BJ (cell line): ENCODE measurements around the gene CPLX4. TPM values are rescaled to one million over a fixed set of nuclear protein-coding genes. Genes with fewer than 3 reads are reported as not detected.

Experiments used
- CTCF ChIA-PET: fragments of 350-600 bp; formaldehyde crosslinking; extraction: SDS; loops from one replicate; lab custom pipeline; 2021; ENCODE audit warnings: antibody characterized with exemption, inconsistent platforms; lab: Yijun Ruan, JAX
- POLR2A ChIA-PET: fragments of 300-600 bp; sonication (Branson Sonifier 250); formaldehyde crosslinking; extraction: SDS; loops from one replicate; lab custom pipeline; 2021; ENCODE audit warnings: antibody characterized with exemption; lab: Charles Lee
- DNase-seq: peaks from one replicate; pipeline ENCODE4 v3.0.0-alpha.2; 2011; ENCODE audit warnings: low read depth
- H3K27me3 ChIP-seq: 2 replicates; pipeline ENCODE4 v1.6.0; 2011; ENCODE audit warnings: low read length; ENCODE audit not compliant: control insufficient read depth, insufficient read depth
- H3K36me3 ChIP-seq: 2 replicates; pipeline ENCODE4 v1.5.1; 2011; ENCODE audit warnings: low read length; ENCODE audit not compliant: control insufficient read depth, insufficient read depth
- H3K4me3 ChIP-seq: 2 replicates; pipeline ENCODE4 v1.5.1; 2011; ENCODE audit warnings: low read depth, mild to moderate bottlenecking, control low read depth, low read length
- CTCF ChIP-seq: IDR thresholded peaks from 2 replicates; pipeline ENCODE4 v1.5.1; 2011; ENCODE audit warnings: low read depth, mild to moderate bottlenecking, control low read depth, inconsistent platforms, low read length, moderate library complexity; ENCODE audit not compliant: insufficient read depth
- polyA plus RNA-seq: library from polyadenylated mRNA; depleted of rRNA; stranded (reverse); fragments of >200 nt; gene quantifications from 2 replicates; pipeline ENCODE4 v1.2.3, GENCODE V29; 2011

Gene CPLX4
- polyA plus RNA-seq, 1 experiment: not detected

DNA sequence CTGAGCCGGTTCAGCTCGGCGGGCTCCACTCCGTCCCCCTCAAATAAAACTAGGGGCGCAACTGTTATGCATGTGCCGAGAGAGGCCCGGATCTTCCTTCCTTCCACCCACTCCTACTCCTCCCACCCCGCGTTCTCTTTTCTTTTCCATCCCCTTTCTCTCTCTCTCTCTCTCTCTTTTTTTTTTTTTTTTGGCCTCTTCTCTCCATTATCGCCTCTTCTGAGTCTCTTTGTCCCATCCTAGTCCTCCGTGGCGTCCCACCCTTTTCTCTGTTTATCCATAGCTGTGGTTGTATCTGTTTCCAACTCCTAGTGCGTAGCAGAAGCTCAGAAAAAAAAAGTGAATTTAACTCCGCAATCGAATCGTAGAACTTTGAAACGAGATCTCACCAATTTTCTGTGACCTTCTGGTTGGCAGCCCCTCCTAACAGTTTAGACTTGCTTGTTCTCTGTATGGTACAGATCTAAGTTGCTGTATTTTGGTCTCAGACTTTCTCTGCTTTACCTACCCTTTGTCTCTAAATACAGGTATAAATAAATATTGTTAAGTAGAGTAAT, 48.8 kb downstream of the CPLX4 start:
- no peaks in the 10 kb centered on the region for H3K36me3 ChIP-seq
- ChIA-PET POLR2A (no interaction called here), CTCF (interaction anchor here (0.6 to 2.1 kb wide), 5 partner anchors 9 to 229 kb away, joined by 3 to 7 read pairs (median 5); no protein-coding TSS in a partner anchor)
- no peak overlapping the region for H3K4me3 ChIP-seq
- H3K27me3 ChIP-seq: peaks cover 82% of the 10 kb centered on the region
- TF ChIP-seq CTCF: no peak
- no peak for DNase-seq

GRCh38 chr18:59268721-59269562, 49.5 kb downstream of the CPLX4 start:
- no peak for TF ChIP-seq CTCF
- ChIA-PET POLR2A (no interaction called here), CTCF (interaction anchor here (0.6 to 2.1 kb wide), 5 partner anchors 10 to 230 kb away, joined by 3 to 7 read pairs (median 5); no protein-coding TSS in a partner anchor)
- H3K36me3 ChIP-seq: no peaks in the 10 kb centered on the region
- peaks cover 81% of the 10 kb centered on the region for H3K27me3 ChIP-seq
- no peak overlapping the region for H3K4me3 ChIP-seq
- no peak for DNase-seq

DNA sequence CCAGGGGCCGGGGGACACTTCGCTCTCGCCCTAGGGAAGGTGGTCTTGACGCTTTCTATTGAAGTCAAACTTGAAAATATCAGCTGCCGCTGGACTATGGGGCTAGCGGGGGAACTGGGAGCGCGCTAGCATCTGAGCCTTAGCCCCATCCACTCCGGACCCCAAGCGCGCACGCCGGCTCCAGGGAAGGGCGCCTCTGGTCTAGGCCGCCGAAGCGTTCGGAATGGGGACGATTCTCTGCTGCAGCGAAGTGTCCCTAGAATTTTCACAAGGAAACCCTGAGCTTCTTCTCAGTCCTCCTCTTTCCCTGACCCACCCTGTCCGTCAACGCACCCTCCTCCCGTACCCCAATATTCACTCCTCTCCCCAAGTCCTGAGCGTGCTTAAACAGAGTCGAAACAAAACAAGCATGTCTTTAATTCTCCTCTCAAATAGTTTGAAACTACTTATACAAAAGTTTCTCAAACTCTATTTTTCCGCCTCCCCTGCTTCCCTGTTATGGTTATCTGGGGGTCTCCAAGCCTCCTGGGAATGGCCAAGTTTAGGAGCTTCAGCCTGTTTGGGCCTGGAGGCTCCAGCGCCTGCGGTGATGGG, 50.2 kb downstream of the CPLX4 start:
- no peak for TF ChIP-seq CTCF
- Histone ChIP-seq H3K36me3 (no peaks in the 10 kb centered on the region), H3K4me3 (no peak overlapping the region), H3K27me3 (peaks cover 80% of the 10 kb centered on the region)
- ChIA-PET POLR2A (no interaction called here), CTCF (interaction anchor here (0.6 to 2.1 kb wide), 4 partner anchors 11 to 134 kb away, joined by 3 to 7 read pairs (median 5); no protein-coding TSS in a partner anchor)
- no peak for DNase-seq

DNA sequence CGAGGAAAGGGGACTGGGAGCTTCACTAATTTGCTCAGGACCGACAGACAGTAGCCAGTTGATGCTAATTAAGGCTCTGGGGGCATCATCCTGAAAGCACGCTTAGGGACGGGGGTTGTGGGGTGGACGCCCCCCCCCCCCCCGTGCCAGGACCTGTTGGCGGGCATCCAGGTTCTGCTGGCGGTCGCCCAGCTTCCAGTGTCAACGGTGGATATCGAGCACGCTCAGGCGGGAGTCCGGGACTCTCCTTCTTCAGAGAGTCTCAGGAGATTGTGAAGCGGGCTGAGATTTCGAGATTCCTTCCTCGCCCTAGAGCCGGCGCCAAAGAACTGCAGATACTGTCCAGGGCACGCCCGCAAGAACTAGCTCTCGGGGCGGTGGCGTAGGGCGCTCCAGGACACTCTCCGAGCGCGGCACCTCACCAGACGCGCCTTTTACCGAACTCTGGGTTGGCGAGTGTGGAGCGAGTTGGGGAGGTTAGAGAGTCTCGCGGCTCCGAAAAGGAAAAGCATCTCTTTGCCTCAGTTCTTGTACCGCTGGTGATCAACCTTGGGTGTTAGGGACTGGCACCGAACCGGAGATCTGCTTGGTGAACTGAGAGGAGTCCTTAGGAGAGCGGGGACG, 50.8 kb downstream of the CPLX4 start:
- POLR2A ChIA-PET: no interaction called here
- no peaks in the 10 kb centered on the region for H3K36me3 ChIP-seq
- DNase-seq: no peak
- peaks cover 75% of the 10 kb centered on the region for H3K27me3 ChIP-seq
- no peak for TF ChIP-seq CTCF
- no peak overlapping the region for H3K4me3 ChIP-seq
- CTCF ChIA-PET: interaction anchor here (0.6 to 1.2 kb wide), 2 partner anchors 40 to 135 kb away, joined by 3 read pairs; no protein-coding TSS in a partner anchor
